SU-DHL-6 (cell line): ENCODE data around the gene AGBL5.

Source experiments
- EZH2phosphoT487 ChIP-seq: fragments of 200-600 bp; sonication (generic), shearing (Covaris generic); conservative IDR thresholded peaks from 2 replicates; pipeline ENCODE4 v1.6.1; 2018; ENCODE audit warnings: mild to moderate bottlenecking, antibody characterized with exemption, low read length, moderate library complexity, mixed read lengths
- TF ChIP-seq, protein P1 (sequence below): fragments of 200-600 bp; sonication (generic); IDR thresholded peaks from one replicate; pipeline ENCODE4 v1.5.1; 2017; ENCODE audit warnings: antibody characterized with exemption, mild to moderate bottlenecking, low read length, moderate library complexity; ENCODE audit not compliant: insufficient read depth, poor library complexity, severe bottlenecking

DNA sequence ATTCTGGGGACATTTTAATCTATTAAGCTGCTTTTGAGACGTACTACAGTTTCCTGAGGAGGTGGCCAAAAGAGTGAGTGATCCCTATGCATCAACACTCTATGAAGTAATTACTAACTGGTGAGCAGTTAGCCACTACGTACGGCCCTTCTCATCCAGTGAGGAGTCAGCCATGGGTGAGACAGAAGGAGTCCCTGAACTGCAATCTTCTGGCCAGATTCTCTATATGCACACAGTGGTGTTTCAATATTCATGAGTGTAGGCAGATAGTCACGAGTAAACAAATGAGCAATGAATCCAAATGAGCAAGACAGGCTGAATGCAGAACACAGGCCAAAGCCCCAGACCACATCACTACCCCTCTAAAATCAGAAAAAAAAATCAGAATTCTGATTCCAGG is 48.5 kb upstream of the AGBL5 start:
- TF ChIP-seq, protein P1, sequence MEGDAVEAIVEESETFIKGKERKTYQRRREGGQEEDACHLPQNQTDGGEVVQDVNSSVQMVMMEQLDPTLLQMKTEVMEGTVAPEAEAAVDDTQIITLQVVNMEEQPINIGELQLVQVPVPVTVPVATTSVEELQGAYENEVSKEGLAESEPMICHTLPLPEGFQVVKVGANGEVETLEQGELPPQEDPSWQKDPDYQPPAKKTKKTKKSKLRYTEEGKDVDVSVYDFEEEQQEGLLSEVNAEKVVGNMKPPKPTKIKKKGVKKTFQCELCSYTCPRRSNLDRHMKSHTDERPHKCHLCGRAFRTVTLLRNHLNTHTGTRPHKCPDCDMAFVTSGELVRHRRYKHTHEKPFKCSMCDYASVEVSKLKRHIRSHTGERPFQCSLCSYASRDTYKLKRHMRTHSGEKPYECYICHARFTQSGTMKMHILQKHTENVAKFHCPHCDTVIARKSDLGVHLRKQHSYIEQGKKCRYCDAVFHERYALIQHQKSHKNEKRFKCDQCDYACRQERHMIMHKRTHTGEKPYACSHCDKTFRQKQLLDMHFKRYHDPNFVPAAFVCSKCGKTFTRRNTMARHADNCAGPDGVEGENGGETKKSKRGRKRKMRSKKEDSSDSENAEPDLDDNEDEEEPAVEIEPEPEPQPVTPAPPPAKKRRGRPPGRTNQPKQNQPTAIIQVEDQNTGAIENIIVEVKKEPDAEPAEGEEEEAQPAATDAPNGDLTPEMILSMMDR = no peak
- TF ChIP-seq EZH2phosphoT487 = no peak
